HepG2 (cell line): Measurements from ENCODE around the gene ARFGAP2. TPM values are rescaled to one million over a fixed set of nuclear protein-coding genes. Genes with fewer than 3 reads are reported as not detected.

ENCODE experiments used
- AFF4 ChIP-seq: sonication (generic); formaldehyde crosslinking; IDR thresholded peaks from 2 replicates; pipeline ENCODE4 v1.4.0; 2020; ENCODE audit warnings: missing genetic modification reagents
- AHR ChIP-seq: IDR thresholded peaks from 2 replicates; pipeline ENCODE4 v1.6.1; 2018; ENCODE audit warnings: missing genetic modification reagents, missing compliant biosample characterization
- GATA4 ChIP-seq: sonication (generic); IDR thresholded peaks from 2 replicates; pipeline ENCODE4 v1.6.1; 2016; ENCODE audit warnings: antibody characterized with exemption, low read depth, borderline replicate concordance
- GFI1 ChIP-seq: sonication (generic); formaldehyde crosslinking; IDR thresholded peaks from 2 replicates; pipeline ENCODE4 v1.5.0; 2020; ENCODE audit warnings: missing genetic modification reagents, mild to moderate bottlenecking, borderline replicate concordance
- HBP1 ChIP-seq: IDR thresholded peaks from 2 replicates; pipeline ENCODE4 v1.6.1; 2016; ENCODE audit warnings: low read depth, control low read depth
- ISX ChIP-seq: sonication (generic); formaldehyde crosslinking; conservative IDR thresholded peaks from 2 replicates; pipeline ENCODE4 v1.5.0; 2020; ENCODE audit warnings: missing genetic modification reagents
- MATR3 ChIP-seq: sonication (generic); formaldehyde crosslinking; IDR thresholded peaks from 2 replicates; pipeline ENCODE4 v1.4.0; 2020; ENCODE audit warnings: missing genetic modification reagents
- NFE2L1 ChIP-seq: sonication (generic); formaldehyde crosslinking; IDR thresholded peaks from 2 replicates; pipeline ENCODE4 v1.4.0; 2020; ENCODE audit warnings: missing genetic modification reagents, mild to moderate bottlenecking, borderline replicate concordance
- NFYC ChIP-seq: IDR thresholded peaks from 2 replicates; pipeline ENCODE4 v1.6.1; 2016; ENCODE audit warnings: missing genetic modification reagents, missing compliant biosample characterization
- PLRG1 ChIP-seq: fragments of 450-650 bp; conservative IDR thresholded peaks from 2 replicates; pipeline ENCODE4 v1.6.1; 2016
- SNRNP70 ChIP-seq: fragments of 200-400 bp; formaldehyde crosslinking; IDR thresholded peaks from 2 replicates; pipeline ENCODE4 v1.6.1; 2017; ENCODE audit warnings: mild to moderate bottlenecking, low read depth, low read length, moderate library complexity
- THAP7 ChIP-seq: sonication (generic); formaldehyde crosslinking; IDR thresholded peaks from 2 replicates; pipeline ENCODE4 v1.8.1; 2023; ENCODE audit warnings: mild to moderate bottlenecking, missing genetic modification reagents
- XBP1 ChIP-seq: sonication (generic); formaldehyde crosslinking; IDR thresholded peaks from 2 replicates; pipeline ENCODE4 v1.5.0; 2020; ENCODE audit warnings: missing genetic modification reagents
- ZMAT3 ChIP-seq: sonication (generic); formaldehyde crosslinking; conservative IDR thresholded peaks from 2 replicates; pipeline ENCODE4 v1.7.0; 2021; ENCODE audit warnings: missing genetic modification reagents
- ZNF251 ChIP-seq: sonication (generic); formaldehyde crosslinking; IDR thresholded peaks from 2 replicates; pipeline ENCODE4 v1.9.0; 2021; ENCODE audit warnings: mild to moderate bottlenecking, missing genetic modification reagents
- ZNF510 ChIP-seq: sonication (generic); formaldehyde crosslinking; IDR thresholded peaks from 2 replicates; pipeline ENCODE4 v1.4.0; 2020; ENCODE audit warnings: low read depth, mild to moderate bottlenecking, missing genetic modification reagents
- ZNF513 ChIP-seq: sonication (generic); formaldehyde crosslinking; conservative IDR thresholded peaks from 2 replicates; pipeline ENCODE4 v1.5.0; 2020; ENCODE audit warnings: missing genetic modification reagents
- ZNF709 ChIP-seq: sonication (generic); formaldehyde crosslinking; IDR thresholded peaks from 2 replicates; pipeline ENCODE4 v1.5.0; 2020; ENCODE audit warnings: mild to moderate bottlenecking, missing genetic modification reagents
- ZNF780A ChIP-seq: sonication (generic); formaldehyde crosslinking; IDR thresholded peaks from 2 replicates; pipeline ENCODE4 v1.8.0; 2022; ENCODE audit warnings: mild to moderate bottlenecking, missing genetic modification reagents, moderate library complexity
- ZSCAN12 ChIP-seq: sonication (generic); formaldehyde crosslinking; IDR thresholded peaks from 2 replicates; pipeline ENCODE4 v1.9.0; 2021; ENCODE audit warnings: mild to moderate bottlenecking, missing genetic modification reagents
- polyA plus RNA-seq, 8 experiments: library from polyadenylated mRNA; depleted of rRNA in 3 of 8; stranded (reverse) in 7 of 8; unstranded in 1 of 8; fragments of >200 nt; fragmentation: Illumina TruSeq in 4 of 8; extraction: Trizol in 4 of 8; gene quantifications; 2 replicates each; pipeline versions ENCODE4 v1.2.1 to v1.2.3, GENCODE V29; 2011 to 2016; ENCODE audit warnings: low read depth in 4 of 8, missing spikeins in 1 of 8, mixed read lengths in 1 of 8; ENCODE audit not compliant: insufficient read depth in 1 of 8
- total RNA-seq, 5 experiments: library from RNA; depleted of rRNA; stranded (reverse); fragments of >200 nt; fragmentation: Illumina TruSeq; extraction: Trizol; gene quantifications; 2 replicates each; pipeline ENCODE4 v1.2.3, GENCODE V29; 2016; ENCODE audit warnings: low read depth in 1 of 5

The ARFGAP2 gene
- total and polyA plus RNA-seq, 2 of the 13 experiments (the other 11 are each of a cell fraction or from before 2014, with no cell fraction given), result 32.3 to 75.3 TPM

- TF ChIP-seq XBP1 (CRISPR knock-in tag) (no peak), GFI1 (CRISPR knock-in tag) (no peak), ZMAT3 (no peak), SNRNP70 (no peak), NFYC (CRISPR knock-in tag) (no peak), ZNF513 (CRISPR knock-in tag) (no peak), MATR3 (CRISPR knock-in tag) (no peak), AHR (no peak), AFF4 (CRISPR knock-in tag) (no peak), GATA4 (no peak), ZNF709 (no peak), HBP1 (no peak), ZSCAN12 (CRISPR knock-in tag) (no peak), PLRG1 (no peak), NFE2L1 (CRISPR knock-in tag) (no peak), ZNF251 (CRISPR knock-in tag) (no peak), ISX (CRISPR knock-in tag) (no peak), THAP7 (CRISPR knock-in tag) (no peak), ZNF780A (CRISPR knock-in tag) (no peak), ZNF510 (CRISPR knock-in tag) (no peak)
Measured at GRCh38 chr11:47186700-47187695, 10.3 kb upstream of the ARFGAP2 start (continued).
